ENCODE measurements around the gene DLG5.
A peak's percentile ranks its signal among the peaks of the same experiment; 100 is the strongest.

The DLG5 gene

GRCh38 chr10:77881222-77881621, 45.3 kb downstream of the DLG5 start:
- no peak overlapping the region for H3K4me3 Mint-ChIP-seq
- peaks cover 11% of the 10 kb centered on the region for H3K4me1 Mint-ChIP-seq (ENCODE audit: low read depth)
- no peaks in the 10 kb centered on the region for H3K9me3 Mint-ChIP-seq
- peaks cover 9% of the 10 kb centered on the region for H3K27me3 Mint-ChIP-seq
- no peak overlapping the region for H3K27ac Mint-ChIP-seq
- DNase-seq, result no peak
- H3K36me3 Mint-ChIP-seq (ENCODE audit: low read depth), result no peaks in the 10 kb centered on the region

- Mint-ChIP-seq H3K9me3 (no peaks in the 10 kb centered on the region), H3K27ac (no peak overlapping the region), H3K4me1 (ENCODE audit: low read depth) (peaks cover 11% of the 10 kb centered on the region), H3K36me3 (ENCODE audit: low read depth) (no peaks in the 10 kb centered on the region), H3K4me3 (no peak overlapping the region), H3K27me3 (peaks cover 9% of the 10 kb centered on the region)
- no peak for DNase-seq
Observed at GRCh38 chr10:77879710-77880109, 46.8 kb downstream of the DLG5 start.

- Mint-ChIP-seq H3K27me3 (peaks cover 9% of the 10 kb centered on the region), H3K9me3 (no peaks in the 10 kb centered on the region), H3K36me3 (ENCODE audit: low read depth) (no peaks in the 10 kb centered on the region), H3K27ac (no peak overlapping the region), H3K4me1 (ENCODE audit: low read depth) (peaks cover 15% of the 10 kb centered on the region), H3K4me3 (no peak overlapping the region)
- DNase-seq, result no peak
Observed at GRCh38 chr10:77879065-77879464, 47.5 kb downstream of the DLG5 start.

GRCh38 chr10:77877441-77878344, 48.9 kb downstream of the DLG5 start:
- peaks cover 25% of the 10 kb centered on the region for H3K4me1 Mint-ChIP-seq (ENCODE audit: low read depth)
- no peaks in the 10 kb centered on the region for H3K36me3 Mint-ChIP-seq (ENCODE audit: low read depth)
- no peaks in the 10 kb centered on the region for H3K9me3 Mint-ChIP-seq
- DNase-seq, result peak; percentile 40
- H3K27ac Mint-ChIP-seq, result no peak overlapping the region
- H3K4me3 Mint-ChIP-seq, result no peak overlapping the region
- peaks cover 9% of the 10 kb centered on the region for H3K27me3 Mint-ChIP-seq

GRCh38 chr10:77875730-77876129, 50.8 kb downstream of the DLG5 start:
- no peaks in the 10 kb centered on the region for H3K9me3 Mint-ChIP-seq
- H3K4me1 Mint-ChIP-seq (ENCODE audit: low read depth), result peaks cover 25% of the 10 kb centered on the region
- no peaks in the 10 kb centered on the region for H3K36me3 Mint-ChIP-seq (ENCODE audit: low read depth)

GRCh38 chr10:77874872-77875271, 51.7 kb downstream of the DLG5 start:
- no peak overlapping the region for H3K27ac Mint-ChIP-seq
- peaks cover 25% of the 10 kb centered on the region for H3K4me1 Mint-ChIP-seq (ENCODE audit: low read depth)
- H3K9me3 Mint-ChIP-seq, result no peaks in the 10 kb centered on the region
- no peak for DNase-seq
- no peaks in the 10 kb centered on the region for H3K36me3 Mint-ChIP-seq (ENCODE audit: low read depth)
- H3K27me3 Mint-ChIP-seq, result peaks cover 9% of the 10 kb centered on the region
- H3K4me3 Mint-ChIP-seq, result no peak overlapping the region

More at GRCh38 chr10:77875730-77876129, 50.8 kb downstream of the DLG5 start:
- no peak overlapping the region for H3K27ac Mint-ChIP-seq
- DNase-seq, result no peak
- no peak overlapping the region for H3K4me3 Mint-ChIP-seq
- peaks cover 9% of the 10 kb centered on the region for H3K27me3 Mint-ChIP-seq

GRCh38 chr10:77873536-77874380, 52.8 kb downstream of the DLG5 start:
- no peaks in the 10 kb centered on the region for H3K9me3 Mint-ChIP-seq
- peaks cover 9% of the 10 kb centered on the region for H3K27me3 Mint-ChIP-seq
- peak overlapping the region; percentile 23 for H3K4me3 Mint-ChIP-seq
- H3K27ac Mint-ChIP-seq, result peak overlapping the region; percentile 87
- H3K36me3 Mint-ChIP-seq (ENCODE audit: low read depth), result no peaks in the 10 kb centered on the region
- peaks cover 25% of the 10 kb centered on the region for H3K4me1 Mint-ChIP-seq (ENCODE audit: low read depth)
- peak; percentile 61 for DNase-seq

- H3K4me3 Mint-ChIP-seq, result no peak overlapping the region
- peak overlapping the region; percentile 87 for H3K27ac Mint-ChIP-seq
- H3K36me3 Mint-ChIP-seq (ENCODE audit: low read depth), result no peaks in the 10 kb centered on the region
- H3K27me3 Mint-ChIP-seq, result peaks cover 2% of the 10 kb centered on the region
- no peaks in the 10 kb centered on the region for H3K9me3 Mint-ChIP-seq
- peaks cover 22% of the 10 kb centered on the region for H3K4me1 Mint-ChIP-seq (ENCODE audit: low read depth)
- no peak for DNase-seq
Observed at GRCh38 chr10:77872947-77873535, 53.5 kb downstream of the DLG5 start.

GRCh38 chr10:77872151-77872946, 54.2 kb downstream of the DLG5 start:
- H3K36me3 Mint-ChIP-seq (ENCODE audit: low read depth), result no peaks in the 10 kb centered on the region
- H3K27me3 Mint-ChIP-seq, result no peaks in the 10 kb centered on the region
- H3K9me3 Mint-ChIP-seq, result no peaks in the 10 kb centered on the region
- DNase-seq, result no peak
- H3K4me3 Mint-ChIP-seq, result no peak overlapping the region
- H3K27ac Mint-ChIP-seq, result no peak overlapping the region
- peaks cover 15% of the 10 kb centered on the region for H3K4me1 Mint-ChIP-seq (ENCODE audit: low read depth)

GRCh38 chr10:77869626-77870420, 56.7 kb downstream of the DLG5 start:
- H3K36me3 Mint-ChIP-seq (ENCODE audit: low read depth), result no peaks in the 10 kb centered on the region
- no peak overlapping the region for H3K4me3 Mint-ChIP-seq
- H3K27ac Mint-ChIP-seq, result no peak overlapping the region
- no peaks in the 10 kb centered on the region for H3K9me3 Mint-ChIP-seq
- no peak for DNase-seq
- peaks cover 16% of the 10 kb centered on the region for H3K4me1 Mint-ChIP-seq (ENCODE audit: low read depth)
- no peaks in the 10 kb centered on the region for H3K27me3 Mint-ChIP-seq

GRCh38 chr10:77868523-77868922, 58.0 kb downstream of the DLG5 start:
- Mint-ChIP-seq H3K4me1 (ENCODE audit: low read depth) (peaks cover 7% of the 10 kb centered on the region), H3K9me3 (no peaks in the 10 kb centered on the region), H3K27me3 (no peaks in the 10 kb centered on the region), H3K27ac (no peak overlapping the region), H3K4me3 (no peak overlapping the region), H3K36me3 (ENCODE audit: low read depth) (no peaks in the 10 kb centered on the region)
- no peak for DNase-seq

- Mint-ChIP-seq H3K36me3 (ENCODE audit: low read depth) (no peaks in the 10 kb centered on the region), H3K27ac (no peak overlapping the region), H3K4me3 (no peak overlapping the region), H3K27me3 (no peaks in the 10 kb centered on the region), H3K4me1 (ENCODE audit: low read depth) (peaks cover 2% of the 10 kb centered on the region), H3K9me3 (no peaks in the 10 kb centered on the region)
- no peak for DNase-seq
Observed at GRCh38 chr10:77867124-77867719, 59.3 kb downstream of the DLG5 start.

GRCh38 chr10:77866598-77866997, 60.0 kb downstream of the DLG5 start:
- H3K27me3 Mint-ChIP-seq, result no peaks in the 10 kb centered on the region
- H3K9me3 Mint-ChIP-seq, result no peaks in the 10 kb centered on the region
- no peak for DNase-seq
- H3K4me3 Mint-ChIP-seq, result no peak overlapping the region
- no peaks in the 10 kb centered on the region for H3K36me3 Mint-ChIP-seq (ENCODE audit: low read depth)
- H3K4me1 Mint-ChIP-seq (ENCODE audit: low read depth), result peaks cover 2% of the 10 kb centered on the region
- no peak overlapping the region for H3K27ac Mint-ChIP-seq

Data from activated T-cell treated with anti-CD3 and anti-CD28 coated beads, Interleukin-2, amount 50 U/mL, for 24 hours (primary cell).